IMR-90 (cell line): ENCODE data around the gene ADGRL3. TPM values are rescaled to one million over a fixed set of nuclear protein-coding genes. Genes with fewer than 3 reads are reported as not detected.

Experiments
- ATAC-seq: fragments of 200-7000 bp; cut with Tn5 transposase; 2 replicates; pipeline ENCODE4 v1.9.1; 2020; ENCODE audit warnings: low read depth, mild to moderate bottlenecking, moderate library complexity
- BruUV-seq: library from RNA; stranded (reverse); fragments of 400-500 nt; replicated peaks from 2 replicates; lab custom pipeline; 2021; lab: Mats Ljungman, UMichigan
- CTCF ChIA-PET: fragments of 300-600 bp; formaldehyde crosslinking; extraction: SDS; loops from one replicate; lab custom pipeline; 2021; ENCODE audit warnings: antibody characterized with exemption; lab: Yijun Ruan, JAX
- POLR2A ChIA-PET: fragments of 300-600 bp; sonication (Branson Sonifier 250); formaldehyde crosslinking; loops from one replicate; lab custom pipeline; 2022; ENCODE audit warnings: antibody characterized with exemption; ENCODE audit not compliant: unreplicated experiment; lab: Charles Lee
- DNase-seq: peaks from one replicate; pipeline ENCODE4 v3.0.0; 2013
- H2AFZ ChIP-seq: replicated peaks from 2 replicates; pipeline ENCODE3; 2013; ENCODE audit warnings: low read length, mild to moderate bottlenecking; ENCODE audit not compliant: poor library complexity
- H2AK5ac ChIP-seq: 2 replicates; pipeline ENCODE4 v1.6.1; 2013; ENCODE audit warnings: low read depth, low read length, inconsistent platforms
- H2AK9ac ChIP-seq: replicated peaks from 2 replicates; pipeline ENCODE3; 2013; ENCODE audit warnings: mild to moderate bottlenecking, low read depth, low read length, moderate library complexity; ENCODE audit not compliant: poor library complexity
- H2BK120ac ChIP-seq: 2 replicates; pipeline ENCODE4 v1.6.1; 2013; ENCODE audit warnings: low read depth, low read length, inconsistent platforms
- H2BK15ac ChIP-seq: 3 replicates; pipeline ENCODE4 v1.6.1; 2013; ENCODE audit warnings: low read depth, low read length, inconsistent platforms
- H2BK20ac ChIP-seq: 2 replicates; pipeline ENCODE4 v1.6.1; 2013; ENCODE audit warnings: low read depth, mild to moderate bottlenecking, inconsistent platforms, low read length, moderate library complexity
- H2BK5ac ChIP-seq: 2 replicates; pipeline ENCODE4 v1.6.1; 2013; ENCODE audit warnings: mild to moderate bottlenecking, low read depth, low read length, inconsistent platforms; ENCODE audit not compliant: poor library complexity, severe bottlenecking
- H3K14ac ChIP-seq: replicated peaks from 2 replicates; pipeline ENCODE4 v1.6.1; 2013; ENCODE audit warnings: low read depth, low read length, inconsistent platforms
- H3K18ac ChIP-seq: 2 replicates; pipeline ENCODE4 v1.6.1; 2013; ENCODE audit warnings: low read depth, low read length, control low read depth
- H3K23ac ChIP-seq: 2 replicates; pipeline ENCODE4 v1.6.1; 2013; ENCODE audit warnings: low read depth, low read length, inconsistent platforms
- H3K27ac ChIP-seq: 2 replicates; pipeline ENCODE4 v1.5.1; 2013; ENCODE audit warnings: mild to moderate bottlenecking, control low read depth, low read length; ENCODE audit not compliant: insufficient read depth
- H3K27me3 ChIP-seq: 2 replicates; pipeline ENCODE4 v1.6.1; 2013; ENCODE audit warnings: low read length; ENCODE audit not compliant: control insufficient read depth, insufficient read depth
- H3K36me3 ChIP-seq: 2 replicates; pipeline ENCODE4 v1.6.1; 2013; ENCODE audit warnings: low read length, mixed read lengths; ENCODE audit not compliant: control insufficient read depth, insufficient read depth
- H3K4ac ChIP-seq: 2 replicates; pipeline ENCODE4 v1.6.1; 2013; ENCODE audit warnings: low read depth, low read length, inconsistent platforms
- H3K4me1 ChIP-seq: 2 replicates; pipeline ENCODE4 v1.6.1; 2013; ENCODE audit warnings: low read length, mixed read lengths; ENCODE audit not compliant: control insufficient read depth, insufficient read depth
- H3K4me2 ChIP-seq: 2 replicates; pipeline ENCODE4 v1.6.1; 2013; ENCODE audit warnings: low read depth, mild to moderate bottlenecking, control low read depth, low read length, moderate library complexity
- H3K4me3 ChIP-seq: 2 replicates; pipeline ENCODE4 v1.5.1; 2013; ENCODE audit warnings: low read depth, mild to moderate bottlenecking, control low read depth, low read length, moderate library complexity; ENCODE audit not compliant: insufficient read depth
- H3K56ac ChIP-seq: 2 replicates; pipeline ENCODE4 v1.6.1; 2013; ENCODE audit warnings: low read length, inconsistent platforms; ENCODE audit not compliant: insufficient read depth; ENCODE audit errors: extremely low read depth
- H3K79me1 ChIP-seq, 2 experiments: 2 replicates each; pipeline ENCODE4 v1.6.1; 2013; ENCODE audit warnings: low read length in 2 of 2, inconsistent platforms in 1 of 2, low read depth in 1 of 2
- H3K9ac ChIP-seq: 2 replicates; pipeline ENCODE4 v1.6.1; 2013; ENCODE audit warnings: low read depth, low read length, control low read depth
- H3K9me1 ChIP-seq: 2 replicates; pipeline ENCODE4 v1.6.1; 2013; ENCODE audit warnings: low read length, inconsistent platforms; ENCODE audit not compliant: insufficient read depth
- H3K9me3 ChIP-seq: 2 replicates; pipeline ENCODE4 v1.6.1; 2013; ENCODE audit warnings: low read length; ENCODE audit not compliant: control insufficient read depth, insufficient read depth
- H4K20me1 ChIP-seq: 2 replicates; pipeline ENCODE4 v1.6.1; 2013; ENCODE audit warnings: low read length, inconsistent platforms; ENCODE audit not compliant: insufficient read depth
- H4K5ac ChIP-seq: 2 replicates; pipeline ENCODE4 v1.6.1; 2013; ENCODE audit warnings: mild to moderate bottlenecking, low read depth, low read length, control low read depth
- H4K8ac ChIP-seq, 2 experiments: 2 replicates each; pipeline ENCODE4 v1.6.1; 2013; ENCODE audit warnings: low read depth in 2 of 2, low read length in 2 of 2, control low read depth in 1 of 2, inconsistent platforms in 1 of 2
- H4K91ac ChIP-seq: 2 replicates; pipeline ENCODE4 v1.6.1; 2013; ENCODE audit warnings: low read depth, low read length, inconsistent platforms; ENCODE audit not compliant: insufficient read depth
- BHLHE40 ChIP-seq: fragments of 150-350 bp; IDR thresholded peaks from 2 replicates; pipeline ENCODE4 v1.6.1; 2016; ENCODE audit warnings: mild to moderate bottlenecking, low read depth, low read length
- CEBPB ChIP-seq: IDR thresholded peaks from 2 replicates; pipeline ENCODE4 v1.6.1; 2012; ENCODE audit warnings: low read depth, low read length, improper control_type of control experiment
- CHD1 ChIP-seq: IDR thresholded peaks from 2 replicates; pipeline ENCODE4 v1.6.1; 2012; ENCODE audit warnings: low read depth, low read length, improper control_type of control experiment
- MAZ ChIP-seq: IDR thresholded peaks from 2 replicates; pipeline ENCODE4 v1.6.1; 2012; ENCODE audit warnings: low read depth, mild to moderate bottlenecking, low read length, improper control_type of control experiment, moderate library complexity, borderline replicate concordance
- NFE2L2 ChIP-seq: fragments of 150-350 bp; IDR thresholded peaks from 2 replicates; pipeline ENCODE4 v1.6.1; 2016; ENCODE audit warnings: low read depth, mild to moderate bottlenecking, low read length
- POLR2A ChIP-seq: IDR thresholded peaks from 2 replicates; pipeline ENCODE4 v1.6.1; 2012; ENCODE audit warnings: mild to moderate bottlenecking, low read depth, low read length
- RAD21 ChIP-seq: IDR thresholded peaks from 2 replicates; pipeline ENCODE4 v1.6.1; 2012; ENCODE audit warnings: low read length, improper control_type of control experiment
- RCOR1 ChIP-seq: IDR thresholded peaks from 2 replicates; pipeline ENCODE4 v1.6.1; 2012; ENCODE audit warnings: mild to moderate bottlenecking, low read length, improper control_type of control experiment; ENCODE audit not compliant: insufficient replicate concordance
- RFX5 ChIP-seq: IDR thresholded peaks from 2 replicates; pipeline ENCODE4 v1.8.0; 2012; ENCODE audit warnings: low read depth, mild to moderate bottlenecking, low read length, moderate library complexity
- SMC3 ChIP-seq: fragments of 150-350 bp; IDR thresholded peaks from 2 replicates; pipeline ENCODE4 v1.6.1; 2016; ENCODE audit warnings: low read depth, mild to moderate bottlenecking, antibody characterized with exemption, low read length, moderate library complexity
- WGBS, 2 experiments: methylation state at CpG; one replicate each; pipeline versions ENCODE4 v1.1.5 to v1.1.7; 2013; ENCODE audit warnings: missing lambda C conversion rate in 2 of 2; ENCODE audit not compliant: insufficient read length in 1 of 2; ENCODE audit errors: extremely low coverage in 2 of 2; 5-methylcytosine and 5-hydroxymethylcytosine counted together
- dilution Hi-C: fragments of 300-500 bp; cut with HindIII; formaldehyde crosslinking; loops from one replicate; pipeline ENCODE4 v1.14.3; 2018; ENCODE audit warnings: low sequenced_read_pairs; ENCODE audit not compliant: unreplicated experiment
- in situ Hi-C: fragments of 300-500 bp; cut with MboI; formaldehyde crosslinking; loops from 3 replicates; pipeline ENCODE4 v1.14.3; 2019; ENCODE audit warnings: low sequenced_read_pairs, inconsistent platforms, mixed read lengths
- intact Hi-C: fragments of 100-400 bp; cut with micrococcal nuclease; formaldehyde crosslinking; loops from 2 replicates; pipeline ENCODE4 v1.10.0; 2022
- polyA plus RNA-seq, 3 experiments: library from polyadenylated mRNA; depleted of rRNA; stranded (reverse); fragments of >200 nt; gene quantifications; 2 replicates each; pipeline ENCODE4 v1.2.3, GENCODE V29; 2012; ENCODE audit warnings: low replicate concordance in 1 of 3
- total RNA-seq: library from RNA; depleted of rRNA; stranded (reverse); fragments of >200 nt; gene quantifications from 2 replicates; pipeline ENCODE4 v1.2.3, GENCODE V29; 2012
- TF ChIP-seq, protein P1 (sequence below): fragments of 150-350 bp; IDR thresholded peaks from 2 replicates; pipeline ENCODE4 v1.6.1; 2016; ENCODE audit warnings: low read depth, mild to moderate bottlenecking, low read length, moderate library complexity, borderline replicate concordance
- TF ChIP-seq, protein P2 (sequence below): fragments of 150-350 bp; IDR thresholded peaks from 2 replicates; pipeline ENCODE4 v1.6.1; 2017; ENCODE audit warnings: mild to moderate bottlenecking, antibody characterized with exemption, low read length, low read depth

Gene ADGRL3
- total and polyA plus RNA-seq, 2 of the 4 experiments (the other 2 are of a cell fraction) = 0.46 to 2.5 TPM

DNA sequence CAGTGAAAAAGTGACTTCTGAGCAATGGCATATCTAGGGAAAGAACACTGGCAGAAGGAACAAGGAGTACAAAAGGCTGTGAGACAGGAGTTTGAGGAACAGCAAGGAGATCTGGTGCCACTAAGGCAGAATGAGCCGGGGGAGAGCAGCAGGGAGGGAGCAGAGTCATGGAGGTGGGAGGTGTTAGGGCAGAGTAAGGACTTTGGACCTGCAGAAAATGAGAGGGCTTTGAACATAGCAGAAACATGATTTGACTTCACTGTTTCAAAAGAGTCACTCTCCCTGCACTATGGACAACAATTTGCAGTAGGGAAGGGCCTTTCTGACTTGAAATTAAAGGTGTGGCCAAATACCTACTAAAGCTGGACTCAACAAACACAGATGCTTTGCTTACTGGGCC, 356.2 kb downstream of the ADGRL3 start:
- Histone ChIP-seq H3K36me3 (no peaks in the 10 kb centered on the region), H2BK20ac (no peak overlapping the region), H3K27me3 (no peaks in the 10 kb centered on the region), H3K23ac (no peak overlapping the region), H3K79me1 (no peaks in the 10 kb centered on the region), H3K56ac (no peak overlapping the region), H4K5ac (no peak overlapping the region), H2BK120ac (no peak overlapping the region), H3K27ac (no peak overlapping the region), H4K8ac (no peak overlapping the region), H3K9ac (no peak overlapping the region), H2BK15ac (no peak overlapping the region), H3K4me2 (no peak overlapping the region), H2AFZ (no peak overlapping the region), H4K91ac (no peak overlapping the region), H3K9me3 (no peaks in the 10 kb centered on the region), H3K4me3 (no peak overlapping the region), H3K18ac (no peak overlapping the region), H3K14ac (no peak overlapping the region), H3K4ac (no peak overlapping the region), H3K4me1 (no peaks in the 10 kb centered on the region), H2AK9ac (no peak overlapping the region), H4K20me1 (no peaks in the 10 kb centered on the region), H2AK5ac (no peak overlapping the region), H3K9me1 (no peaks in the 10 kb centered on the region; the same call in 1 of the 2 replicates), H2BK5ac (no peak overlapping the region)
- ATAC-seq = no peak
- DNase-seq = no peak
- no TSS peak for BruUV-seq
- dilution Hi-C loops = no loop called here
- in situ Hi-C loops = no loop called here
- ChIA-PET CTCF (interaction anchor here (0.7 kb wide), 1 partner anchor 297 kb away, joined by 3 read pairs; no protein-coding TSS in a partner anchor), POLR2A (no interaction called here)
- intact Hi-C loops = no loop called here
- TF ChIP-seq, protein P1, sequence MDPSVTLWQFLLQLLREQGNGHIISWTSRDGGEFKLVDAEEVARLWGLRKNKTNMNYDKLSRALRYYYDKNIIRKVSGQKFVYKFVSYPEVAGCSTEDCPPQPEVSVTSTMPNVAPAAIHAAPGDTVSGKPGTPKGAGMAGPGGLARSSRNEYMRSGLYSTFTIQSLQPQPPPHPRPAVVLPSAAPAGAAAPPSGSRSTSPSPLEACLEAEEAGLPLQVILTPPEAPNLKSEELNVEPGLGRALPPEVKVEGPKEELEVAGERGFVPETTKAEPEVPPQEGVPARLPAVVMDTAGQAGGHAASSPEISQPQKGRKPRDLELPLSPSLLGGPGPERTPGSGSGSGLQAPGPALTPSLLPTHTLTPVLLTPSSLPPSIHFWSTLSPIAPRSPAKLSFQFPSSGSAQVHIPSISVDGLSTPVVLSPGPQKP = no peak
- no peak for TF ChIP-seq RCOR1
- TF ChIP-seq NFE2L2 = no peak
- no peak for TF ChIP-seq CHD1
- no peak for TF ChIP-seq CEBPB
- TF ChIP-seq RAD21 = no peak
- no peak for TF ChIP-seq MAZ
- TF ChIP-seq, protein P2, sequence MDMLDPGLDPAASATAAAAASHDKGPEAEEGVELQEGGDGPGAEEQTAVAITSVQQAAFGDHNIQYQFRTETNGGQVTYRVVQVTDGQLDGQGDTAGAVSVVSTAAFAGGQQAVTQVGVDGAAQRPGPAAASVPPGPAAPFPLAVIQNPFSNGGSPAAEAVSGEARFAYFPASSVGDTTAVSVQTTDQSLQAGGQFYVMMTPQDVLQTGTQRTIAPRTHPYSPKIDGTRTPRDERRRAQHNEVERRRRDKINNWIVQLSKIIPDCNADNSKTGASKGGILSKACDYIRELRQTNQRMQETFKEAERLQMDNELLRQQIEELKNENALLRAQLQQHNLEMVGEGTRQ = no peak
- no peak for TF ChIP-seq SMC3
- TF ChIP-seq BHLHE40 = no peak
- TF ChIP-seq RFX5 = no peak
- no peak for TF ChIP-seq POLR2A
- no CpG with 5 or more reads among the region's 1 CpG for WGBS, 2 experiments
